ENCODE measurements around the gene TPM2.

DNA sequence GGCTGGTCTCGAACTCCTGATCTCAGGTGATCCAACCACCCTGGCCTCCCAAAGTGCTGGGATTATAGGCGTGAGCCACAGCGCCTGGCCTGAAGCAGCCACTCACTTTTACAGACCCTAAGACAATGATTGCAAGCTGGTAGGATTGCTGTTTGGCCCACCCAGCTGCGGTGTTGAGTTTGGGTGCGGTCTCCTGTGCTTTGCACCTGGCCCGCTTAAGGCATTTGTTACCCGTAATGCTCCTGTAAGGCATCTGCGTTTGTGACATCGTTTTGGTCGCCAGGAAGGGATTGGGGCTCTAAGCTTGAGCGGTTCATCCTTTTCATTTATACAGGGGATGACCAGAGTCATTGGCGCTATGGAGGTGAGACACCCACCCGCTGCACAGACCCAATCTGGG is 14.5 kb downstream of the TPM2 start:
- TF ChIP-seq, protein P1, sequence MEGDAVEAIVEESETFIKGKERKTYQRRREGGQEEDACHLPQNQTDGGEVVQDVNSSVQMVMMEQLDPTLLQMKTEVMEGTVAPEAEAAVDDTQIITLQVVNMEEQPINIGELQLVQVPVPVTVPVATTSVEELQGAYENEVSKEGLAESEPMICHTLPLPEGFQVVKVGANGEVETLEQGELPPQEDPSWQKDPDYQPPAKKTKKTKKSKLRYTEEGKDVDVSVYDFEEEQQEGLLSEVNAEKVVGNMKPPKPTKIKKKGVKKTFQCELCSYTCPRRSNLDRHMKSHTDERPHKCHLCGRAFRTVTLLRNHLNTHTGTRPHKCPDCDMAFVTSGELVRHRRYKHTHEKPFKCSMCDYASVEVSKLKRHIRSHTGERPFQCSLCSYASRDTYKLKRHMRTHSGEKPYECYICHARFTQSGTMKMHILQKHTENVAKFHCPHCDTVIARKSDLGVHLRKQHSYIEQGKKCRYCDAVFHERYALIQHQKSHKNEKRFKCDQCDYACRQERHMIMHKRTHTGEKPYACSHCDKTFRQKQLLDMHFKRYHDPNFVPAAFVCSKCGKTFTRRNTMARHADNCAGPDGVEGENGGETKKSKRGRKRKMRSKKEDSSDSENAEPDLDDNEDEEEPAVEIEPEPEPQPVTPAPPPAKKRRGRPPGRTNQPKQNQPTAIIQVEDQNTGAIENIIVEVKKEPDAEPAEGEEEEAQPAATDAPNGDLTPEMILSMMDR (IDR thresholded peaks at IDR 0.05): no peak
- no peak for TF ChIP-seq TCF7L2 (IDR thresholded peaks at IDR 0.05; ENCODE audit: low read depth, low read length)
- TF ChIP-seq POLR2AphosphoS5 (IDR thresholded peaks at IDR 0.05; ENCODE audit: low read depth, low read length): no peak
- TF ChIP-seq, protein P2, sequence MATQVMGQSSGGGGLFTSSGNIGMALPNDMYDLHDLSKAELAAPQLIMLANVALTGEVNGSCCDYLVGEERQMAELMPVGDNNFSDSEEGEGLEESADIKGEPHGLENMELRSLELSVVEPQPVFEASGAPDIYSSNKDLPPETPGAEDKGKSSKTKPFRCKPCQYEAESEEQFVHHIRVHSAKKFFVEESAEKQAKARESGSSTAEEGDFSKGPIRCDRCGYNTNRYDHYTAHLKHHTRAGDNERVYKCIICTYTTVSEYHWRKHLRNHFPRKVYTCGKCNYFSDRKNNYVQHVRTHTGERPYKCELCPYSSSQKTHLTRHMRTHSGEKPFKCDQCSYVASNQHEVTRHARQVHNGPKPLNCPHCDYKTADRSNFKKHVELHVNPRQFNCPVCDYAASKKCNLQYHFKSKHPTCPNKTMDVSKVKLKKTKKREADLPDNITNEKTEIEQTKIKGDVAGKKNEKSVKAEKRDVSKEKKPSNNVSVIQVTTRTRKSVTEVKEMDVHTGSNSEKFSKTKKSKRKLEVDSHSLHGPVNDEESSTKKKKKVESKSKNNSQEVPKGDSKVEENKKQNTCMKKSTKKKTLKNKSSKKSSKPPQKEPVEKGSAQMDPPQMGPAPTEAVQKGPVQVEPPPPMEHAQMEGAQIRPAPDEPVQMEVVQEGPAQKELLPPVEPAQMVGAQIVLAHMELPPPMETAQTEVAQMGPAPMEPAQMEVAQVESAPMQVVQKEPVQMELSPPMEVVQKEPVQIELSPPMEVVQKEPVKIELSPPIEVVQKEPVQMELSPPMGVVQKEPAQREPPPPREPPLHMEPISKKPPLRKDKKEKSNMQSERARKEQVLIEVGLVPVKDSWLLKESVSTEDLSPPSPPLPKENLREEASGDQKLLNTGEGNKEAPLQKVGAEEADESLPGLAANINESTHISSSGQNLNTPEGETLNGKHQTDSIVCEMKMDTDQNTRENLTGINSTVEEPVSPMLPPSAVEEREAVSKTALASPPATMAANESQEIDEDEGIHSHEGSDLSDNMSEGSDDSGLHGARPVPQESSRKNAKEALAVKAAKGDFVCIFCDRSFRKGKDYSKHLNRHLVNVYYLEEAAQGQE (IDR thresholded peaks at IDR 0.05; ENCODE audit: insufficient read depth in 1 of 2, low read depth in 2 of 2, low read length in 1 of 2): no peak
- no peak for TF ChIP-seq SIN3A (IDR thresholded peaks at IDR 0.05; ENCODE audit: borderline replicate concordance, insufficient read depth, low read depth, low read length)

All from Panc1 (cell line).